ENCODE results near the gene CCNK.

- TF ChIP-seq CTCF (IDR thresholded peaks at IDR 0.05 in 8 of 11, conservative IDR thresholded peaks at IDR 0.05 in 3 of 11) = no peak
- TF ChIP-seq POLR2AphosphoS5 (IDR thresholded peaks at IDR 0.05) = no peak
These were observed 12.2 kb upstream of the CCNK start for GRCh38 chr14:99468836-99469592.

Data from spleen (tissue), 7 donors.